GM21825 (cell line): ENCODE measurements around the gene BHMT2.

ENCODE experiments used
- ATAC-seq: cut with Tn5 transposase; IDR thresholded peaks from one replicate; pipeline ENCODE4 v1.9.1; 2021; ENCODE audit warnings: mild to moderate bottlenecking, moderate library complexity; ENCODE audit not compliant: unreplicated experiment

BHMT2 gene

GRCh38 chr5:79112703-79113058 lies 43.1 kb downstream of the BHMT2 start:
- ATAC-seq = no peak

GRCh38 chr5:79119486-79119885 lies 49.9 kb downstream of the BHMT2 start:
- no peak for ATAC-seq

- ATAC-seq = no peak
Measured at GRCh38 chr5:79120221-79120620, 50.7 kb downstream of the BHMT2 start.

- no peak for ATAC-seq
Measured at GRCh38 chr5:79122973-79123372, 53.4 kb downstream of the BHMT2 start.

- ATAC-seq = no peak
Measured at GRCh38 chr5:79124607-79125006, 55.0 kb downstream of the BHMT2 start.

GRCh38 chr5:79130781-79131180 lies 61.2 kb downstream of the BHMT2 start:
- no peak for ATAC-seq

DNA sequence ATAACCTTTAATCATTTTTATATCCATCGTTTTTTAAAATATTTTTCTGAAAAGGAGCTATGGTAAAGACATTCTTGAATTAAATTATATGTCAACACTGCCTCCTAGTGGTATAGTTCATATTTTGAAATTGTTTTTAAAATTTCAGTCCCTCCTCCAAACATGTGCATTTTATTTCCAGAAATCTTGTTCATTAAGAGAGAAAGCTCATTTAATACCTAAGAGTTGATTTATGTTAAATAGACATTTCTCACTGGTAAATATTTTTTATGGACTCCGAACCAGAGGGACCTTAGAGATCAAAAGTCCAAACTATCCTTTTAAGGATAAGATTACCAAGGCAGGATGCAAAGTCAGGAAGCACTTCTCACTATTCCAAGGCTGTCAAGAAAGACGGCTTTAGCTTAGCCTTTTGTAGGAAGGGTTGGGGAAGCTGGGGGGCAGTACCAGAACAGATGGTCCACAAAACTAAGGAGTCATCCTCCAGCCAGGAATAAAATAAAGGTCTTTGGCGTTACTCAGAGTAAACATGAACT lies 63.6 kb downstream of the BHMT2 start:
- ATAC-seq = no peak

GRCh38 chr5:79133657-79134451 lies 64.3 kb downstream of the BHMT2 start:
- ATAC-seq = no peak

- no peak for ATAC-seq
Measured at GRCh38 chr5:79135790-79136553, 66.4 kb downstream of the BHMT2 start.

- ATAC-seq = no peak
Measured at GRCh38 chr5:79136618-79137017, 67.1 kb downstream of the BHMT2 start.
